Measurements from ENCODE around the gene USP15. TPM values are rescaled to one million over a fixed set of nuclear protein-coding genes. Genes with fewer than 3 reads are reported as not detected.
"Not testable (repeated sequence)": the region's sequence is repeated elsewhere in the genome, so short reads cannot be mapped to it uniquely, and the experiment has no call there.

The USP15 gene
- total and polyA plus RNA-seq, 2 donors from 2014 or later: 31.7 to 62.8 TPM

- H3K36me3 ChIP-seq (ENCODE audit: control insufficient read depth in 2 of 3, insufficient read depth in 3 of 3, low read length in 3 of 3): no peaks in the 10 kb centered on the region
- FAIRE-seq (no peak), DNase-seq (no peak)
- H3K27me3 ChIP-seq (ENCODE audit: control insufficient read depth, insufficient read depth, low read length): no peaks in the 10 kb centered on the region
- no peak for TF ChIP-seq CTCF (IDR thresholded peaks at IDR 0.05; ENCODE audit: borderline replicate concordance, extremely low read depth, insufficient read depth)
- H3K9ac ChIP-seq (ENCODE audit: low read length in 3 of 3): no peak overlapping the region
- H3K27ac ChIP-seq (ENCODE audit: low read depth in 2 of 2, low read length in 2 of 2): no peak overlapping the region
- H3K4me1 ChIP-seq (ENCODE audit: control insufficient read depth in 2 of 3, insufficient read depth in 2 of 3, low read depth in 1 of 3, low read length in 3 of 3): no peaks in the 10 kb centered on the region
- H3K4me3 ChIP-seq (ENCODE audit: low read length in 3 of 3): no peak overlapping the region
- no peaks in the 10 kb centered on the region for H3K9me3 ChIP-seq (ENCODE audit: control insufficient read depth in 2 of 3, insufficient read depth in 1 of 3, low read length in 3 of 3)
- intact Hi-C loops (cut with DNase I): no loop called here
Measured at GRCh38 chr12:62332598-62332997, 72.4 kb downstream of the USP15 start.

GRCh38 chr12:62335057-62335456, 74.9 kb downstream of the USP15 start:
- DNase-seq (no peak), FAIRE-seq (no peak)
- Histone ChIP-seq H3K27me3 (ENCODE audit: control insufficient read depth, insufficient read depth, low read length) (no peaks in the 10 kb centered on the region), H3K4me3 (ENCODE audit: low read length in 3 of 3) (no peak overlapping the region), H3K9me3 (ENCODE audit: control insufficient read depth in 2 of 3, insufficient read depth in 1 of 3, low read length in 3 of 3) (peaks cover 0 to 4% (median 0%) of the 10 kb centered on the region in 3 donors), H3K9ac (ENCODE audit: low read length in 3 of 3) (no peak overlapping the region), H3K4me1 (ENCODE audit: control insufficient read depth in 2 of 3, insufficient read depth in 2 of 3, low read depth in 1 of 3, low read length in 3 of 3) (no peaks in the 10 kb centered on the region), H3K36me3 (ENCODE audit: control insufficient read depth in 2 of 3, insufficient read depth in 3 of 3, low read length in 3 of 3) (no peaks in the 10 kb centered on the region), H3K27ac (ENCODE audit: low read depth in 2 of 2, low read length in 2 of 2) (no peak overlapping the region)
- no peak for TF ChIP-seq CTCF (IDR thresholded peaks at IDR 0.05; ENCODE audit: borderline replicate concordance, extremely low read depth, insufficient read depth)
- intact Hi-C loops (cut with DNase I): no loop called here

GRCh38 chr12:62335796-62336195, 75.6 kb downstream of the USP15 start:
- Histone ChIP-seq H3K9me3 (ENCODE audit: control insufficient read depth in 2 of 3, insufficient read depth in 1 of 3, low read length in 3 of 3) (peaks cover 0 to 4% (median 0%) of the 10 kb centered on the region in 3 donors), H3K27ac (ENCODE audit: low read depth in 2 of 2, low read length in 2 of 2) (no peak overlapping the region), H3K9ac (ENCODE audit: low read length in 3 of 3) (no peak overlapping the region), H3K4me1 (ENCODE audit: control insufficient read depth in 2 of 3, insufficient read depth in 2 of 3, low read depth in 1 of 3, low read length in 3 of 3) (no peaks in the 10 kb centered on the region), H3K4me3 (ENCODE audit: low read length in 3 of 3) (no peak overlapping the region), H3K36me3 (ENCODE audit: control insufficient read depth in 2 of 3, insufficient read depth in 3 of 3, low read length in 3 of 3) (no peaks in the 10 kb centered on the region), H3K27me3 (ENCODE audit: control insufficient read depth, insufficient read depth, low read length) (no peaks in the 10 kb centered on the region)
- no peak for FAIRE-seq
- intact Hi-C loops (cut with DNase I): no loop called here
- TF ChIP-seq CTCF (IDR thresholded peaks at IDR 0.05; ENCODE audit: borderline replicate concordance, extremely low read depth, insufficient read depth): no peak
- DNase-seq: no peak

- H3K36me3 ChIP-seq (ENCODE audit: control insufficient read depth in 2 of 3, insufficient read depth in 3 of 3, low read length in 3 of 3); H3K9ac ChIP-seq (ENCODE audit: low read length in 3 of 3); H3K4me3 ChIP-seq (ENCODE audit: low read length in 3 of 3); H3K4me1 ChIP-seq (ENCODE audit: control insufficient read depth in 2 of 3, insufficient read depth in 2 of 3, low read depth in 1 of 3, low read length in 3 of 3); H3K27me3 ChIP-seq (ENCODE audit: control insufficient read depth, insufficient read depth, low read length); H3K9me3 ChIP-seq (ENCODE audit: control insufficient read depth in 2 of 3, insufficient read depth in 1 of 3, low read length in 3 of 3); intact Hi-C loops (cut with DNase I); H3K27ac ChIP-seq (ENCODE audit: low read depth in 2 of 2, low read length in 2 of 2); DNase-seq; FAIRE-seq: not testable (repeated sequence)
Measured at GRCh38 chr12:62337643-62338042, 77.4 kb downstream of the USP15 start.

DNA sequence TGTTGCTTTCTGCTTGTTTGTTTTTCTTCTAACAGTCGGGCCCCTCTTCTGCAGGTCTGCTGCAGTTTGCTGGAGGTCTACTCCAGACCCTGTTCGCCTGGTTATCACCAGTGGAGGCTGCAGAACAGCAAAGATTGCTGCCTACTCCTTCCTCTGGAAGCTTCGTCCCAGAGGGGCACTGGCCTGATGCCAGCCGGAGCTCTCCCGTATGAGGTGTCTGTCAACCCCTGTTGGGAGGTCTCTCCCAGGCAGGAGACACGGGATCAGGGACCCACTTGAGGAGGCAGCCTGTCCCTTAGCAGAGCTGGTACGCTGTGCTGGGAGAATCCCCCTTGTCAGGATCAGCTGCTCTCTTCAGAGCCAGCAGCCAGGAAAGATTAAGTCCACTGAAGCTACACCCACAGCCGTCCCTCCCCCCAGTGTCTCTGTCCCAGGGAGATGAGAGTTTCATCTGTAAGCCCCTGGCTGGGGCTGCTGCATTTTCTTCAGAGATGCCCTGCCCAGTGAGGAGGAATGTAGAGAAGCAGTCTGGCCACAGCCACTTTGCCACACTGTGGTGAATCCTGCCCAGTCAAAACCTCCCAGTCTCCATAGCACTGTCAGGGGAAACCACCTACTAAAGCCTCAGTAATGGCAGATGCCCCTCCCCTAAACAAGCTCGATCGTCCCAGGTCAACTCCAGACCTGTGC, 82.6 kb downstream of the USP15 start:
- peak in 1 of 5 donors; percentile 57 for DNase-seq
- intact Hi-C loops (cut with DNase I); FAIRE-seq: not testable (repeated sequence)

GRCh38 chr12:62343304-62344120, 83.3 kb downstream of the USP15 start:
- H3K4me3 ChIP-seq (ENCODE audit: low read length in 3 of 3); intact Hi-C loops (cut with DNase I); H3K9ac ChIP-seq (ENCODE audit: low read length in 3 of 3); H3K9me3 ChIP-seq (ENCODE audit: control insufficient read depth in 2 of 3, insufficient read depth in 1 of 3, low read length in 3 of 3); H3K4me1 ChIP-seq (ENCODE audit: control insufficient read depth in 2 of 3, insufficient read depth in 2 of 3, low read depth in 1 of 3, low read length in 3 of 3); H3K27me3 ChIP-seq (ENCODE audit: control insufficient read depth, insufficient read depth, low read length); H3K36me3 ChIP-seq (ENCODE audit: control insufficient read depth in 2 of 3, insufficient read depth in 3 of 3, low read length in 3 of 3); H3K27ac ChIP-seq (ENCODE audit: low read depth in 2 of 2, low read length in 2 of 2); FAIRE-seq: not testable (repeated sequence)
- DNase-seq: peak in 1 of 5 donors; percentile 23

More for the DNA sequence above, 82.6 kb downstream of the USP15 start:
- H3K36me3 ChIP-seq (ENCODE audit: control insufficient read depth in 2 of 3, insufficient read depth in 3 of 3, low read length in 3 of 3); H3K27ac ChIP-seq (ENCODE audit: low read depth in 2 of 2, low read length in 2 of 2); H3K27me3 ChIP-seq (ENCODE audit: control insufficient read depth, insufficient read depth, low read length); H3K4me3 ChIP-seq (ENCODE audit: low read length in 3 of 3); H3K9ac ChIP-seq (ENCODE audit: low read length in 3 of 3); H3K9me3 ChIP-seq (ENCODE audit: control insufficient read depth in 2 of 3, insufficient read depth in 1 of 3, low read length in 3 of 3); H3K4me1 ChIP-seq (ENCODE audit: control insufficient read depth in 2 of 3, insufficient read depth in 2 of 3, low read depth in 1 of 3, low read length in 3 of 3): not testable (repeated sequence)
